ENCODE measurements around the gene HELLS.

GRCh38 chr10:94521276-94522250 lies 24.0 kb upstream of the HELLS start:
- TF ChIP-seq CTCF (IDR thresholded peaks at IDR 0.05) (no peak), POLR2A (IDR thresholded peaks at IDR 0.05) (no peak)

Measured in ovary (tissue), 3 donors.